ENCODE measurements around the gene ANAPC2. TPM values are rescaled to one million over a fixed set of nuclear protein-coding genes. Genes with fewer than 3 reads are reported as not detected.

The ANAPC2 gene
- polyA plus RNA-seq, 12 donors: 21.1 to 36.5 (median 30.4) TPM; not detected in 1

DNA sequence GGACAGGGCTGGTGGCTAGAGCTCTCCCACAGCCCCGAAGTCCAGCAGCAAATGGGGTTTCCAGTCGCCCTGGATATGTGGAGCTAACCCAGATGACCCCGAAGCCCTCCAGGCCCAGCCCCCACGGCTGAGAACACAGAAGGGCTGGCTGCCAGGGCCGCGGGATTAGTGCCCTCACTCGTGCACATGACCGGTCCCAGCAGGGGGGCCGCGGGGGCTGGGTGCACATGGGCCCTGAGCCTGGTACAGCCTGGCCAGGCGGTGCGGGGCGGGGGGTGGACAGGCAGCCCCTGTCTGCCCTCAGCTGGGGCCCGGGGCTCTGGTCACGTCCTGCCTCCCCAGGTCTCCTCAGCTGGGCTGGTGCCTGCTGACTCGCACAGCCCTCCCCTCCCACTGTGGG, 6.0 kb upstream of the ANAPC2 start:
- DNase-seq: no peak

DNA sequence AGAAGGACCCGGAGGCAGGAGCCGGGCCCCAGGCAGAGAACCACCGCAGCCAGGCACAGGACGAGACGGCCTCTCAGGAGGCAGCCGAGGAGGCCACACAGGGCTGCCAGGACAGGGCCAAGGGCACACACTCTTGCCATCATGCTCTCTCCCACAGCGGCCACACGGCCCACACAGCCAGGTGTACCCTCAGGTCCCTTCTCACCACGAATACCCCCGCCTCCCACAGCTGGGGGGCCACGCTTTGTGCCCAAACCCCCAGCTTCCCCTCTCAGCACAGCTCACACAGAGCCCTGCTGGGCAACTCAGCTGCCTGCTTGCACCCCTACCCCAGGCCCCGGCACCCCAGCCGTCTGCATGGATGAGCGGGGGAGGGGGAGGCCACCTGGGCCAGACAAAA, 5.4 kb upstream of the ANAPC2 start:
- no peak for DNase-seq

GRCh38 chr9:137192859-137193258, 4.5 kb upstream of the ANAPC2 start:
- DNase-seq: no peak

DNA sequence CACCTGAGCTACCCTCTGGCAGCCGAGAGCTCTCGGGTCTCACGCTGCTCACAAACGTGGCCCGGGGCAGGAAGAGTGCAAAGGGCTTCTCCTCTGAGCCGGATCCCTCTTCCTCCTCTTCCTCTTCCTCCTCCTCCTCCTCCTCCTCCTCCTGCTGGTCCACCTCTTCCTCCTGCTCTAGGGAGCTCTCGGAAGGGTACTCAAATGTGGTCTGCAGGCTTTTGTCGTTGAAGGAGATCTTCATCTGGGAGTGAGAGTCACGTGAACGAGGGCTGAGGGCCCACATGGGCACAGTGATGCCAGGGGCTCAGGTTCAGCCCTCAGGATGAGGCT, 4.1 kb upstream of the ANAPC2 start:
- no peak for DNase-seq

DNA sequence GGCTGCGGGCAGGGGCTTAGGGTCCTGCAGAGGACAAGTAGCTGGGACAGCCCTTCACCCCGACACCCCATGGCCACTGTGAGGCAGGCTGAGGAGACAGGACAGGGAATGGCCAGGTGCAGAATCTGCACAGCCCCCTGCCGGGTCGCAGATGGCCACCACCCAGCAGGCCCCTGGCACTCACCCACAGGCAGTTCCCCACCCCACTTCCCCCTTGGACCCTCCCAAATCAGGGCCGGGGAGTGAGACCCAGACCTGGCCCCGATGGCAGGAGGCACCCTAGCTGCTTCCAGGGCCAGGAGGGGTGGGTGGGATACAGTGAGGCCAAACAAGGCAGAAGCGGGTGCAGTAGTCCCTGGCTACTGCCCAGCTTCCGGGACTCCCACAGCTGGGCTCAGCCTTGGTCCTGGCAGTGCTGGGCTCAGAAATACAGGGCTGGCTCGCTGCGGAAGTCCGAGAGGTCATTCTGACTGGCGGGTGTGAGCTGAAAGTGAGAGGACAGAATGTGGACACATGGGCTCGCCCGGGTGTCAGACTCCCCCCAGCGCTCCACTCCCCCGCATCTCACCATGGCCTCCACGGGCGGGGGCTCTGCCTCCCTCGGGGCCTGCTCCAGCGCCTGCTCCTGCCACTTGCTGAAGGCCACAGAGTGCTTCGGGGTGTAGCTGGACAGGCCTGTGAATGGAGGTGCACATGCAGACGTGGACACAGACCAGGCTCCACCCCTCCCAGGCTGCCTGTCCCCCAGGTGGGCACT, 3.5 kb upstream of the ANAPC2 start:
- no peak for DNase-seq

- DNase-seq: no peak
Measured at GRCh38 chr9:137191245-137191644, 2.9 kb upstream of the ANAPC2 start.

DNA sequence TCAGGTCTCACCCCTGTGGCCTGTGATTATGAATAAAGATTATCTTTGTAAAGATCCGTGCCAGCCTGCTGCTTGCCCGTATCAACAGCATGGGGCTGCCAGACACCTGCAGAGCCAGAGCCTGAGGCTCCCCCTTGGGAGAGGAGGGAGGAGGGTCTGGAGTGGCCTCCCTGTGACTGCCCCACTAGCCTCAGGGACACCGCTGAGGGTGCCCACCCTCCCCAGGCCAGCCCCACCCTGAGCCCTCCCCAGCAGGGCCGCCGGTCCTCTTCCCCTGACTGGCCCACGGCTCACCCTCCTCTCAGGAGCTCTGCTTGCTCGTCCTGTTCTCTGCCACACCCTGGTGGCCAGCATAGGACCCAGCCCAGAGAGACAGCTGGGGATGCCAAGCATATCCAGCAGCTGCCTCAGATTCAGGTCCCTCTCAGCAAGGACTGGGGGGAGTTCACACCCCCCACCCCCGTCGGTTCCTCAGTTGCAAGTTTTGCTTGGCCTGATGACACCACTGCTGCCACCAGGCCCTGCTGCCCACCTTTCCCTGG, 2.0 kb upstream of the ANAPC2 start:
- no peak for DNase-seq

DNA sequence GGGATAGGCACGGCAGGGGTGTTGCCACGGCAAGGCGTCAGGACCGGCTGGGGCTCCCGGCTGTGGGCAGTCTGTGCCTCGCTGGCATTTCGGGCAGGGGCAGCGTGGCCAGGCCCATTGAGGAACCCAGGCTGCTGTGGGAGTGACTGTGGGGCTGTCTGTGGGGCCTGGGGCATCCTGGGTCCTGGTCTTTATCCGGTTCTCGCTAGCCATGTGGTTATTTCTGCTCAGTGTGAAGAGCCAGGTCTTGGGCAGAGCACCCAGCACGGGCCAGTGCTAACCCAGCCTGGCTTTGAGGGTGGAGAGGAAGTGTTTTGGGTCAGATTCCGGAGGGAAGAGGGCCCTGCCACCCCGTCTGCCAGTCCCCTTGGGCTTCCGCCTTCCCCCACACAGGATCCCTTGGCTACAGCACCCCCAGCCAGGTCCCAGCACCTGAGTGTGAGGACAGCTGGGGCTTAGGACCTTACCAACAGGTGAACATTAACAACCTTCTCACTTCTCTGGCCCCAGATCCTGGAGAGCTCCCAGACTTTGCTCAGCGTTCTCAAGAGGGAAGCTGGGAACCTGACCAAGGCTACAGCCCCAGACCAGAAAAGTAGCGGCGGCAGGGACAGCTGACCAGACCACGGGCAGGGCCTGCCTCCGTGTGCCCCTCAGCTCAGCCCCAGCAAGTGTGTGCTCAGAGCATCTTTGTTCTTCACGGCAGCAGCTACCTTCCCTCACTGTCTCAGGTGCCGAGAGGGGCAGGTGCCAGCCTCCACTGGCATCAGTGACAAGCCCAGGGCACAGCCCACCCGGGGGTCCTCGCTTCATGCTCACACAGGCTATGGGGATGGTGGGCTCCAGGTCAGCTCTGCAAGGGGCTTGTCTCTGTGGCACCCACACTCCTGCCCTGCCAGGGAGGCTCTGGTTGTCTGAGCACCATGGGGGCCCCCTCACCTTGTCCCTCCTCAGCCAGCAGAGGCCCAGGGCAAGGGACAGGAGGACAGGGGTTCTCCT, 1.2 kb upstream of the ANAPC2 start:
- no peak for DNase-seq

- DNase-seq: no peak
Measured at GRCh38 chr9:137188086-137188489, 272 bp downstream of the ANAPC2 start.

DNA sequence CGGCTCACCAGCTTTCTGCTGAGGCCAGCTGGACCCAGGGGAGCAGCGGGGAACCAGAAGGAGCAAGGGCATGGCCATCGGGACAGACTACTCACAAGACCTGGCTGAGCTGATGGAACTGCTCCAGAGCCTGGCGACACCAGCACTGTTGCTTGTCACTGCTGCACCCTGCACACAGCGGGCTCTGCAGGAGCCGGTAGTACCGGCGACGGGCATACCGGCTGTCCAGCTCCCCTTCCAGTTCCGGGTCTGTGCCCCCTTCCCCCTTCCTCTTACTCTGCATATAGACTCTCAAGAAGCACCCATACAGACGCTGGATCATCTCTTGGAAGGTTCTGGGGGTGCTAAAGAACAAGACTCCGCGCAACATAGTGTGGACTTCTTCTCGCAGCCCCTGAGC, 974 bp downstream of the ANAPC2 start:
- no peak for DNase-seq

- no peak for DNase-seq
Measured at GRCh38 chr9:137186385-137186784, 2.0 kb downstream of the ANAPC2 start.

GRCh38 chr9:137185921-137186320, 2.4 kb downstream of the ANAPC2 start:
- DNase-seq: no peak

GRCh38 chr9:137184881-137185660, 3.3 kb downstream of the ANAPC2 start:
- no peak for DNase-seq

DNA sequence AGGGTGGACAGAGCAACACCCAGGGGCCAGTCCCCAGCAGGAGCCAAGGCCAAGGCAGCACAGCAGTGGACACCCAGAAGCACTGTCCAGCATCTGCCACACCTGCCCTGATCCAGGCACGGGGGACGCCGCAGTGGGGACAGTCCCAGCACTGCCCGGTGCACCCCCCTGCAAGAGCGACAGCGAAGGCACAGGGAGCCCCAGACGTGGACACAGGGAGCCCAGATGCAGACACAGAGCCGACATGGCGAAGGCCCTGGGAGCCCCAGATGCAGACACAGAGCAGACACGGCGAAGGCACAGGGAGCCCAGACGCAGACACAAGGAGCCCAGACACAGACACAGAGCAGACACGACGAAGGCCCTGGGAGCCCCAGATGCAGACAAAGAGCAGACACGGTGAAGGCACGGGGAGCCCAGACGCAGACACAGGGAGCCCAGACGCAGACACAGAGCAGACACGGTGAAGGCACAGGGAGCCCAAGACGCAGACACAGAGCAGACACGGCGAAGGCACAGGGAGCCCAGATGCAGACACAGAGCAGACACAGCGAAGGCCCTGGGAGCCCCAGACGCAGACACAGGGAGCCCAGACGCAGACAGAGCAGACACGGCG, 4.3 kb downstream of the ANAPC2 start:
- no peak for DNase-seq

DNA sequence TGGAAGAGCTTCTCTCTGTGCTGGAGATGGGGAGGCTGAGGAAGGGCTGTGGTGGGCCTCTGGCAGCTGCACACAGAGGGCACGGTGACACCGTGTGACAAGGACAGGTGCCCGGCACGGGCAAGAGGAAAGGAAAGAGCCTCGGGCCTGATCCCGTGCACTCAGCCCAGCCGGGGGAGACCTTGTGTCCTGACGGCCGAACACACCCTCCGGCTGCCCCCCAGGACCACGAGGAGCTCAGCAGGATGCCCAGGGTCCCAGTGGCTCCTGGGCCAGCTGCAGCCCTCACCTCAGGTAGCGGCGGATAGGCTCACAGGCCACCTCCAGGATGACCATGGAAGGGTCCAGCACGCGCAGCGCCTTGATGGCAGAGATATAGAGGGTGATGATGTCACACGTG, 5.5 kb downstream of the ANAPC2 start:
- DNase-seq: no peak

GRCh38 chr9:137181680-137182079, 6.7 kb downstream of the ANAPC2 start:
- no peak for DNase-seq

- DNase-seq: no peak
Measured at GRCh38 chr9:137180491-137180890, 7.9 kb downstream of the ANAPC2 start.

GRCh38 chr9:137179761-137180160, 8.6 kb downstream of the ANAPC2 start:
- DNase-seq: no peak

- no peak for DNase-seq
Measured at GRCh38 chr9:137178939-137179630, 9.3 kb downstream of the ANAPC2 start.

- no peak for DNase-seq
Measured at GRCh38 chr9:137178201-137178938, 10.0 kb downstream of the ANAPC2 start.
